K562 (cell line): Measurements from ENCODE around the gene DGCR6L. TPM values are rescaled to one million over a fixed set of nuclear protein-coding genes. Genes with fewer than 3 reads are reported as not detected.

Source experiments
- GTF3C2 ChIP-seq: IDR thresholded peaks from 3 replicates; pipeline ENCODE4 v1.6.1; 2011; ENCODE audit warnings: borderline replicate concordance, mild to moderate bottlenecking, moderate library complexity; ENCODE audit not compliant: insufficient read length; ENCODE audit errors: extremely low read depth
- HEY1 ChIP-seq: fragments of 250-450 bp; sonication (Bioruptor Pico); IDR thresholded peaks from 2 replicates; pipeline ENCODE4 v1.5.0; 2020; ENCODE audit warnings: mild to moderate bottlenecking, moderate library complexity, borderline replicate concordance
- HOXB6 ChIP-seq: fragments of 250-450 bp; sonication (Bioruptor Pico); IDR thresholded peaks from 2 replicates; pipeline ENCODE4 v1.5.1; 2022; ENCODE audit warnings: mild to moderate bottlenecking, borderline replicate concordance
- LCOR ChIP-seq: sonication (generic); formaldehyde crosslinking; IDR thresholded peaks from 2 replicates; pipeline ENCODE4 v1.8.0; 2022; ENCODE audit warnings: mild to moderate bottlenecking, missing genetic modification reagents
- MCM5 ChIP-seq: fragments of 450-650 bp; IDR thresholded peaks from 2 replicates; pipeline ENCODE4 v1.6.1; 2016; ENCODE audit warnings: low read depth
- SIN3B ChIP-seq: fragments of 450-650 bp; IDR thresholded peaks from 2 replicates; pipeline ENCODE4 v1.6.1; 2017; ENCODE audit warnings: low read depth, mild to moderate bottlenecking, moderate library complexity
- ZNF23 ChIP-seq: fragments of 250-450 bp; sonication (Bioruptor Pico); IDR thresholded peaks from 2 replicates; pipeline ENCODE4 v1.4.0; 2020; ENCODE audit warnings: mild to moderate bottlenecking
- ZNF449 ChIP-seq: fragments of 250-450 bp; sonication (Bioruptor Pico); IDR thresholded peaks from 2 replicates; pipeline ENCODE4 v1.8.0; 2022; ENCODE audit warnings: moderate library complexity, mild to moderate bottlenecking, inconsistent platforms
- polyA plus RNA-seq, 8 experiments: library from polyadenylated mRNA; depleted of rRNA in 4 of 8; stranded (reverse) in 5 of 8; unstranded in 3 of 8; fragments of >200 nt; fragmentation: Nextera tagmentation in 2 of 8; fragmentation: Illumina TruSeq in 1 of 8; extraction: Ambion mirVana in 2 of 8; extraction: Trizol in 1 of 8; gene quantifications; 2 replicates each; pipeline versions ENCODE4 v1.2.1 to v1.2.3, GENCODE V29; 2011 to 2014; ENCODE audit warnings: inconsistent platforms in 1 of 8, missing spikeins in 1 of 8
- total RNA-seq, 7 experiments: library from RNA; depleted of rRNA in 6 of 7; stranded (reverse); fragments of >200 nt in 6 of 7; fragmentation: Illumina TruSeq in 2 of 7; extraction: Trizol in 2 of 7; gene quantifications; 2 replicates each; pipeline versions ENCODE4 v1.2.1 to v1.2.3, GENCODE V29; 2011 to 2021; ENCODE audit warnings: low replicate concordance in 1 of 7
- TF ChIP-seq, protein P1 (sequence below): fragments of 200-600 bp; sonication (generic); IDR thresholded peaks from one replicate; pipeline ENCODE4 v1.6.1; 2012; ENCODE audit warnings: mild to moderate bottlenecking, low read depth, low read length, inconsistent platforms

Gene DGCR6L
- total and polyA plus RNA-seq, 9 of the 15 experiments (the other 6 are each of a cell fraction or from before 2014, with no cell fraction given), result 3.6 to 151 (median 51.0) TPM

DNA sequence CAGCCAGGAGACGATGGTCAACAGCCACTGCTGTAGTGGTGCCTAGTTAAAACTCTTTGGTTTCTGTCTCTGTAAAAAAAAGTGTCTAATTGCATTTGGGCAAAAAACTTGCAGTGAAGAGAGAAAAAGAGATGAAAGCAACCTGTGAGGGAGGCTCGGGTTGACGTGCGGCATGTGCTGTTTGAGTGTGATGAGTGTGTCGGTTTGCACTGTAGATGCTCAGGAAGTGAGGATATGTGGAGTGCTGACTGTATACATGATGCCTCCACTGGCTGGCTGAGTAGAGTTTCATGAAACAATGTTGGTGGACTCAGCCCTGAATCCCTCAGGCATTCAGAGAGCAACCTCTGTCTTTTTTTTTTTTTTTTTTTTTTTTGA is 4.3 kb upstream of the DGCR6L start (continued):
- TF ChIP-seq GTF3C2 (no peak), LCOR (CRISPR knock-in tag) (no peak), MCM5 (no peak), SIN3B (no peak), ZNF23 (CRISPR knock-in tag) (no peak), HEY1 (CRISPR knock-in tag) (no peak), HOXB6 (no peak), ZNF449 (CRISPR knock-in tag) (no peak)
- TF ChIP-seq, protein P1, sequence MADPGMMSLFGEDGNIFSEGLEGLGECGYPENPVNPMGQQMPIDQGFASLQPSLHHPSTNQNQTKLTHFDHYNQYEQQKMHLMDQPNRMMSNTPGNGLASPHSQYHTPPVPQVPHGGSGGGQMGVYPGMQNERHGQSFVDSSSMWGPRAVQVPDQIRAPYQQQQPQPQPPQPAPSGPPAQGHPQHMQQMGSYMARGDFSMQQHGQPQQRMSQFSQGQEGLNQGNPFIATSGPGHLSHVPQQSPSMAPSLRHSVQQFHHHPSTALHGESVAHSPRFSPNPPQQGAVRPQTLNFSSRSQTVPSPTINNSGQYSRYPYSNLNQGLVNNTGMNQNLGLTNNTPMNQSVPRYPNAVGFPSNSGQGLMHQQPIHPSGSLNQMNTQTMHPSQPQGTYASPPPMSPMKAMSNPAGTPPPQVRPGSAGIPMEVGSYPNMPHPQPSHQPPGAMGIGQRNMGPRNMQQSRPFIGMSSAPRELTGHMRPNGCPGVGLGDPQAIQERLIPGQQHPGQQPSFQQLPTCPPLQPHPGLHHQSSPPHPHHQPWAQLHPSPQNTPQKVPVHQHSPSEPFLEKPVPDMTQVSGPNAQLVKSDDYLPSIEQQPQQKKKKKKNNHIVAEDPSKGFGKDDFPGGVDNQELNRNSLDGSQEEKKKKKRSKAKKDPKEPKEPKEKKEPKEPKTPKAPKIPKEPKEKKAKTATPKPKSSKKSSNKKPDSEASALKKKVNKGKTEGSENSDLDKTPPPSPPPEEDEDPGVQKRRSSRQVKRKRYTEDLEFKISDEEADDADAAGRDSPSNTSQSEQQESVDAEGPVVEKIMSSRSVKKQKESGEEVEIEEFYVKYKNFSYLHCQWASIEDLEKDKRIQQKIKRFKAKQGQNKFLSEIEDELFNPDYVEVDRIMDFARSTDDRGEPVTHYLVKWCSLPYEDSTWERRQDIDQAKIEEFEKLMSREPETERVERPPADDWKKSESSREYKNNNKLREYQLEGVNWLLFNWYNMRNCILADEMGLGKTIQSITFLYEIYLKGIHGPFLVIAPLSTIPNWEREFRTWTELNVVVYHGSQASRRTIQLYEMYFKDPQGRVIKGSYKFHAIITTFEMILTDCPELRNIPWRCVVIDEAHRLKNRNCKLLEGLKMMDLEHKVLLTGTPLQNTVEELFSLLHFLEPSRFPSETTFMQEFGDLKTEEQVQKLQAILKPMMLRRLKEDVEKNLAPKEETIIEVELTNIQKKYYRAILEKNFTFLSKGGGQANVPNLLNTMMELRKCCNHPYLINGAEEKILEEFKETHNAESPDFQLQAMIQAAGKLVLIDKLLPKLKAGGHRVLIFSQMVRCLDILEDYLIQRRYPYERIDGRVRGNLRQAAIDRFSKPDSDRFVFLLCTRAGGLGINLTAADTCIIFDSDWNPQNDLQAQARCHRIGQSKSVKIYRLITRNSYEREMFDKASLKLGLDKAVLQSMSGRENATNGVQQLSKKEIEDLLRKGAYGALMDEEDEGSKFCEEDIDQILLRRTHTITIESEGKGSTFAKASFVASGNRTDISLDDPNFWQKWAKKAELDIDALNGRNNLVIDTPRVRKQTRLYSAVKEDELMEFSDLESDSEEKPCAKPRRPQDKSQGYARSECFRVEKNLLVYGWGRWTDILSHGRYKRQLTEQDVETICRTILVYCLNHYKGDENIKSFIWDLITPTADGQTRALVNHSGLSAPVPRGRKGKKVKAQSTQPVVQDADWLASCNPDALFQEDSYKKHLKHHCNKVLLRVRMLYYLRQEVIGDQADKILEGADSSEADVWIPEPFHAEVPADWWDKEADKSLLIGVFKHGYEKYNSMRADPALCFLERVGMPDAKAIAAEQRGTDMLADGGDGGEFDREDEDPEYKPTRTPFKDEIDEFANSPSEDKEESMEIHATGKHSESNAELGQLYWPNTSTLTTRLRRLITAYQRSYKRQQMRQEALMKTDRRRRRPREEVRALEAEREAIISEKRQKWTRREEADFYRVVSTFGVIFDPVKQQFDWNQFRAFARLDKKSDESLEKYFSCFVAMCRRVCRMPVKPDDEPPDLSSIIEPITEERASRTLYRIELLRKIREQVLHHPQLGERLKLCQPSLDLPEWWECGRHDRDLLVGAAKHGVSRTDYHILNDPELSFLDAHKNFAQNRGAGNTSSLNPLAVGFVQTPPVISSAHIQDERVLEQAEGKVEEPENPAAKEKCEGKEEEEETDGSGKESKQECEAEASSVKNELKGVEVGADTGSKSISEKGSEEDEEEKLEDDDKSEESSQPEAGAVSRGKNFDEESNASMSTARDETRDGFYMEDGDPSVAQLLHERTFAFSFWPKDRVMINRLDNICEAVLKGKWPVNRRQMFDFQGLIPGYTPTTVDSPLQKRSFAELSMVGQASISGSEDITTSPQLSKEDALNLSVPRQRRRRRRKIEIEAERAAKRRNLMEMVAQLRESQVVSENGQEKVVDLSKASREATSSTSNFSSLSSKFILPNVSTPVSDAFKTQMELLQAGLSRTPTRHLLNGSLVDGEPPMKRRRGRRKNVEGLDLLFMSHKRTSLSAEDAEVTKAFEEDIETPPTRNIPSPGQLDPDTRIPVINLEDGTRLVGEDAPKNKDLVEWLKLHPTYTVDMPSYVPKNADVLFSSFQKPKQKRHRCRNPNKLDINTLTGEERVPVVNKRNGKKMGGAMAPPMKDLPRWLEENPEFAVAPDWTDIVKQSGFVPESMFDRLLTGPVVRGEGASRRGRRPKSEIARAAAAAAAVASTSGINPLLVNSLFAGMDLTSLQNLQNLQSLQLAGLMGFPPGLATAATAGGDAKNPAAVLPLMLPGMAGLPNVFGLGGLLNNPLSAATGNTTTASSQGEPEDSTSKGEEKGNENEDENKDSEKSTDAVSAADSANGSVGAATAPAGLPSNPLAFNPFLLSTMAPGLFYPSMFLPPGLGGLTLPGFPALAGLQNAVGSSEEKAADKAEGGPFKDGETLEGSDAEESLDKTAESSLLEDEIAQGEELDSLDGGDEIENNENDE, result no peak
